ENCODE results near the gene COL18A1.

- TF ChIP-seq TCF7L2 (IDR thresholded peaks at IDR 0.05; ENCODE audit: low read depth, low read length): no peak
- TF ChIP-seq CTCF (IDR thresholded peaks at IDR 0.05): no peak
- TF ChIP-seq POLR2AphosphoS5 (IDR thresholded peaks at IDR 0.05; ENCODE audit: low read depth, low read length): no peak
Measured at GRCh38 chr21:45543710-45544448, 138.9 kb downstream of the COL18A1 start.

Data from Panc1 (cell line).